Heart left ventricle (tissue), 16 donors: ENCODE measurements around the gene FTO. TPM values are rescaled to one million over a fixed set of nuclear protein-coding genes. Genes with fewer than 3 reads are reported as not detected.
A peak's percentile ranks its signal among the peaks of the same experiment; 100 is the strongest.

ENCODE experiments used
- ATAC-seq, 4 donors: fragments of 200-7000 bp; cut with Tn5 transposase; one replicate each; pipeline ENCODE4 v1.9.1; 2020 to 2022; ENCODE audit warnings: moderate library complexity in 4 of 4, mild to moderate bottlenecking in 3 of 4, moderate number of reproducible peaks in 1 of 4
- DNase-seq, 5 donors: peaks; one replicate each; pipeline ENCODE4 v3.0.0-alpha.2; 2020
- H3K27ac ChIP-seq, 12 donors: fragments of 200-600 bp; sonication (generic) in 4 of 12; one replicate each; pipeline versions ENCODE4 v1.5.0 to v1.8.0; 2016 to 2022; ENCODE audit warnings: mild to moderate bottlenecking in 2 of 12
- H3K27me3 ChIP-seq, 9 donors: fragments of 200-600 bp; sonication (generic) in 2 of 9; one replicate each; pipeline versions ENCODE4 v1.5.1 to v1.8.0; 2016 to 2022; ENCODE audit warnings: mild to moderate bottlenecking in 3 of 9
- H3K36me3 ChIP-seq, 9 donors: fragments of 200-600 bp; sonication (generic) in 2 of 9; one replicate each; pipeline versions ENCODE4 v1.5.0 to v1.8.0; 2018 to 2022; ENCODE audit warnings: mild to moderate bottlenecking in 2 of 9
- H3K4me1 ChIP-seq, 12 donors: fragments of 200-600 bp; sonication (generic) in 4 of 12; one replicate each; pipeline versions ENCODE4 v1.5.0 to v1.8.0; 2016 to 2022; ENCODE audit warnings: mild to moderate bottlenecking in 3 of 12
- H3K4me3 ChIP-seq, 12 donors: fragments of 200-600 bp; sonication (generic) in 4 of 12; one replicate each; pipeline versions ENCODE4 v1.5.0 to v1.8.0; 2017 to 2022; ENCODE audit warnings: mild to moderate bottlenecking in 9 of 12, moderate library complexity in 4 of 12
- H3K9me3 ChIP-seq, 12 donors: fragments of 200-600 bp; sonication (generic) in 4 of 12; one replicate each; pipeline versions ENCODE4 v1.5.0 to v1.8.0; 2016 to 2022; ENCODE audit warnings: mild to moderate bottlenecking in 1 of 12
- POLR2A ChIP-seq, 2 donors: fragments of 450-650 bp; IDR thresholded peaks; one replicate each; pipeline ENCODE4 v1.6.1; 2017; ENCODE audit warnings: antibody characterized with exemption in 2 of 2, mild to moderate bottlenecking in 2 of 2, moderate library complexity in 2 of 2
- WGBS, 4 donors: extraction: QIAGEN DNeasy Blood & Tissue Kit in 2 of 4; methylation state at CpG; one replicate each; pipeline versions ENCODE4 v1.1.5 to v1.1.7; 2013 to 2018; 5-methylcytosine and 5-hydroxymethylcytosine counted together
- intact Hi-C, 10 donors: fragments of 100-400 bp; cut with DNase I; formaldehyde crosslinking; loops; one replicate each; pipeline versions ENCODE4 v1.11.1 to v1.14.2; 2022
- polyA plus RNA-seq, 2 donors: library from polyadenylated mRNA; stranded (reverse); fragments of 200-250 nt; gene quantifications; one replicate each; pipeline ENCODE4 v1.2.3, GENCODE V29; 2013
- total RNA-seq, 9 donors: library from RNA; depleted of rRNA in 2 of 9; stranded (reverse); fragments of >200 nt in 2 of 9; fragmentation: NEBNext Ultra II Directional in 3 of 9; extraction: Animal tissue kit (Norgen Biotek cat#: 25700) in 3 of 9; gene quantifications; one replicate each; pipeline versions ENCODE4 v1.1.0 to v1.2.4, GENCODE V29; 2016 to 2023
- TF ChIP-seq, protein P1 (sequence below), 12 donors: fragments of 200-600 bp; sonication (generic) in 4 of 12; IDR thresholded peaks; one replicate each; pipeline versions ENCODE4 v1.5.0 to v1.8.0; 2018 to 2022; ENCODE audit warnings: antibody characterized with exemption in 12 of 12, mild to moderate bottlenecking in 5 of 12
- donor health status: ischemic (EF 13 %, LVEDD 7.1; RV severe dilation, severe dysfunction).
- donor health status: healthy with polysubstance abuse.
- donor health status: DM: no; HTN: yes; CAD: no.
- donor health status: DM: no; HTN: no; CAD: no.
- donor health status: ischemic (EF 25% LVEDD 6.9; RV normal size, moderate dysfunction).
- donor health status: ischemic (EF 25% LVEDD 5.7; RV mildly dilated, moderate dysfunction).
- donor health status: healthy.
- donor health status: DM: yes; HTN: yes; CAD: no.
- donor health status: ischemic (EF 35%, LVEDD 5.7; RV mildly dilated, moderate dysfunction).
- donor health status: nonischemic (EF 11% LVEDD 7.7; RV severe dilation, severe dysfunction).
- donor health status: DM: yes; HTN: yes; CAD: no.
- donor health status: PGD.
- donor health status: ischemic (EF 29% LVEDD 5.4; RV normal size, mild dysfunction).
- donor health status: nonischemic (EF 23%, LVEDD 6.1; RV moderate dilation, normal function).

The FTO gene
- total and polyA plus RNA-seq, 11 donors: 11.8 to 105 (median 86.8) TPM

DNA sequence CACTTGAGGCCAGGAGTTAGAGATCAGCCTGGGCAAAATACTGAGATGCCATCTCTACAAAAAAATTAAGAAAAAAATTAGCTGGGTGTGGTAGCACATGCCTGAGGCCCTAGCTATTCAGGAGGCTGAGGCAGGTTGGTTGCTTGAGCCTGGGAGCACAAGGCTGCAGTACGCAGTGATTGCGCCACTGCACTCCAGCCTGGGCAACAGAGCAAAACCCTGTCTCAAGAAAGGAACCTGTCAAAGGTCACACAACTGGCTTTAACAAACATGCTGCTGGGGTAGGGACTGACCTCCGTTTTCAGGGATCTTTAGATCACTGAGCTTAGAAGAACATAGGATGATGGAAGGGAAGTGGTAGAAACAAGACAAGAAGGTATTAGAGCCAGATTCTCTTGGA is 487.6 kb downstream of the FTO start:
- no peak for TF ChIP-seq POLR2A (IDR thresholded peaks at IDR 0.05)
- TF ChIP-seq, protein P1, sequence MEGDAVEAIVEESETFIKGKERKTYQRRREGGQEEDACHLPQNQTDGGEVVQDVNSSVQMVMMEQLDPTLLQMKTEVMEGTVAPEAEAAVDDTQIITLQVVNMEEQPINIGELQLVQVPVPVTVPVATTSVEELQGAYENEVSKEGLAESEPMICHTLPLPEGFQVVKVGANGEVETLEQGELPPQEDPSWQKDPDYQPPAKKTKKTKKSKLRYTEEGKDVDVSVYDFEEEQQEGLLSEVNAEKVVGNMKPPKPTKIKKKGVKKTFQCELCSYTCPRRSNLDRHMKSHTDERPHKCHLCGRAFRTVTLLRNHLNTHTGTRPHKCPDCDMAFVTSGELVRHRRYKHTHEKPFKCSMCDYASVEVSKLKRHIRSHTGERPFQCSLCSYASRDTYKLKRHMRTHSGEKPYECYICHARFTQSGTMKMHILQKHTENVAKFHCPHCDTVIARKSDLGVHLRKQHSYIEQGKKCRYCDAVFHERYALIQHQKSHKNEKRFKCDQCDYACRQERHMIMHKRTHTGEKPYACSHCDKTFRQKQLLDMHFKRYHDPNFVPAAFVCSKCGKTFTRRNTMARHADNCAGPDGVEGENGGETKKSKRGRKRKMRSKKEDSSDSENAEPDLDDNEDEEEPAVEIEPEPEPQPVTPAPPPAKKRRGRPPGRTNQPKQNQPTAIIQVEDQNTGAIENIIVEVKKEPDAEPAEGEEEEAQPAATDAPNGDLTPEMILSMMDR (IDR thresholded peaks at IDR 0.05): no peak
- ATAC-seq (no peak), DNase-seq (no peak)
- intact Hi-C loops: loop anchor here in 9 of 10 donors (5.0 to 10.0 kb wide), 14 partner anchors 86 to 746 kb away; partner anchors contain the start of genes IRX5 (in 4 of the 9) and IRX3 (in 2 of the 9)
- peaks cover 0 to 7% (median 0%) of the 10 kb centered on the region in 12 donors for H3K9me3 ChIP-seq
- H3K27me3 ChIP-seq: peaks cover 0 to 5% (median 0%) of the 10 kb centered on the region in 9 donors
- peaks cover 0 to 19% (median 8%) of the 10 kb centered on the region in 12 donors for H3K4me1 ChIP-seq
- no peak overlapping the region for H3K4me3 ChIP-seq
- no peak overlapping the region for H3K27ac ChIP-seq
- 78 to 85% (median 79%) methylated on average over 3 of the region's 3 CpGs for WGBS, 4 donors
- H3K36me3 ChIP-seq: no peaks in the 10 kb centered on the region

DNA sequence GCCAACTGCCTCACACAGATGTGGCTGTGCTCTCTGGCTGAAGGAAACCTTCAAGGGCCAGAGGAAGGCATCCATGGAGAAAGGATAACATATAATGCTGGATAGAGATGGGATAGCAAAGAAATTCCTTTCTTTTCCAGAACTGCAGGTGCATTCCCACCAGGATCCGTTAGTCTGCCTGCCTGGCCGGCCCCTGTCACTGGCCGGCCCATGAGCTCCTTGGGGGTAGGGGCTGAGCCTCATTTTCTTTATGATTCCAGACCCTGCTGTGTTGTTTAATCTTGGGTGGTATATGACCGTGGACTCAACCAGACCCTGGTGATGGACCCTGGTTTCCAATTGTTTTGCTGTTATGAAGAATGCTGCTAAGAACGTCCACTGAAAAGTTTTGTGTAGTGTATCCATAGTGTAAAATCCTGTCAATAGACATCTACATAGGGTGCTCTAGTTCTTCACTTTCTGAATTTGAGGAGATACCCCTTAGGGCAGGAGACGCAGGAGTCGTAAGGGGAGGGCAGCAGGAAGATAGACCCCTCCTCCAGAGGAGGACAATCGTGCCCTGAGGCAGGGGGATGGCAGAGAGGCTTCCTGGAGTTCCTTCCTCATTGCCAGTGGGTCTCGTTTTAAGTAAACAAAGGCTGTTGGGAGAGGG is 489.2 kb downstream of the FTO start:
- 62 to 67% (median 63%) methylated on average over 9 of the region's 9 CpGs for WGBS, 4 donors
- ATAC-seq (no peak), DNase-seq (no peak)
- Histone ChIP-seq H3K9me3 (peaks cover 0 to 7% (median 0%) of the 10 kb centered on the region in 12 donors), H3K27ac (peak overlapping the region in 11 of 12 donors; percentile 52 to 97 (median 84)), H3K27me3 (no peaks in the 10 kb centered on the region), H3K4me1 (peaks cover 0 to 19% (median 8%) of the 10 kb centered on the region in 12 donors), H3K36me3 (no peaks in the 10 kb centered on the region), H3K4me3 (peak overlapping the region in 1 of 12 donors; percentile 49)
- intact Hi-C loops: loop anchor here in 9 of 10 donors (5.0 to 10.0 kb wide), 14 partner anchors 84 to 744 kb away; partner anchors contain the start of genes IRX5 (in 4 of the 9) and IRX3 (in 2 of the 9)
- no peak for TF ChIP-seq POLR2A (IDR thresholded peaks at IDR 0.05)
- TF ChIP-seq, protein P1 (IDR thresholded peaks at IDR 0.05): no peak

DNA sequence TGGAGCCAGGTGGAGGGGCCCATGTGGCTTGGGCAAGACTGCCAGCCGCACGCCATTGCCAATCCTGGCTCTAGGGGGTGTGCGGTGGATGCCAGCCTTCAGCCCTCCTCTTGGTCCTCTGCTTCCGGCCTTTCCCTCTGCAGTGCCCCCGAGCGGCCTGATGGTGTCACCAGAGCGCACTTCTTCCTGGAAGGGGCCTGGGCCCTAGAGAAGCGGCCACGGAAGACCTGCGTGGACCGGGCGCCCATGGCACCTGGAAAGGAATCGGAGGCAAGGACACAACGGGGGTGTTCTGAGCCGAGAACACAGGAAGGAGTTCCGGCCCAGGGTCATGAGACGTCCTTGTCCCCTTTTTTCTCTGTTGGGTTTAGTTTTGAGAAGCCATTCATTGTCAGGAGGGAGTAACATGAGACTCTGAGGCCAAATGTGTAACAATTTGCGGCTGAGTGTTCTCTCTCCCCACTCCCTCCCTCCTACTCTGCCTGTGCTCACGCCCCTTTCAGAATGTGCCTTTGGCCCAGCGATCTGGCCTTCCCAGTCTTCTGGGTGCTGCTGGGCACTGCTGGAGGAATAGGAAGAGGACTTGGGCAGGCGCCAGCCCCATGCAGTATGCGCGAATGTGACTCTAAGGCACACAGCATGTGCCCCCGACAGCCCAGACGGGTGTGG is 489.8 kb downstream of the FTO start:
- Histone ChIP-seq H3K36me3 (no peaks in the 10 kb centered on the region), H3K27me3 (no peaks in the 10 kb centered on the region), H3K4me1 (peaks cover 0 to 19% (median 8%) of the 10 kb centered on the region in 12 donors), H3K4me3 (peak overlapping the region in 10 of 12 donors; percentile 5 to 52 (median 32)), H3K27ac (peak overlapping the region; percentile 52 to 97 (median 84)), H3K9me3 (peaks cover 0 to 7% (median 0%) of the 10 kb centered on the region in 12 donors)
- DNase-seq: peak; percentile 77 to 90 (median 84)
- WGBS, 4 donors: 9 to 18% (median 14%) methylated on average over 19 to 25 of the region's 25 CpGs
- intact Hi-C loops: loop anchor here in 9 of 10 donors (1.0 to 10.0 kb wide), 16 partner anchors 84 to 744 kb away; partner anchors contain the start of genes IRX5 (in 4 of the 9) and IRX3 (in 3 of the 9)
- ATAC-seq: peak; percentile 85 to 90 (median 89)
- TF ChIP-seq POLR2A (IDR thresholded peaks at IDR 0.05): no peak
- TF ChIP-seq, protein P1 (IDR thresholded peaks at IDR 0.05): peak; percentile 75 to 95 (median 87)
